ENCODE measurements around the gene TRDN.

DNA sequence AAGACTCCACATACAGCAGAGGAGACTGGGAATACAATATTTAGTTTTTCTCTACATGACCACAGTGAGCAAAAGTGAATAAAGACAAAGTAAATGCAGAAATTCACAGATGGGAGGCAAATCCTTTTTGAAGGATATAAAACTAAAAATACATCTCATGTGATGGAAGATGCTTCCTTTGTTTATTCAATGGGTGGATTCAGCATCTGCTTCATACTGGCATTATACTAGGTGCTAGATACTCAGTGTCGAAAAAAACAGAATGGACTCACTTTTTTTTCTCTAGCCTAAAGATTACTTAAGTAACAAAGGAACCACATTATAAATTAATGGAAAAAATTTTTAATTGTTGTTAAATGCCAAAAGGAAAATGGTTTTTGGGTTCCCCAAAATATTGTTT is 216.2 kb downstream of the TRDN start:
- TF ChIP-seq, protein P1, sequence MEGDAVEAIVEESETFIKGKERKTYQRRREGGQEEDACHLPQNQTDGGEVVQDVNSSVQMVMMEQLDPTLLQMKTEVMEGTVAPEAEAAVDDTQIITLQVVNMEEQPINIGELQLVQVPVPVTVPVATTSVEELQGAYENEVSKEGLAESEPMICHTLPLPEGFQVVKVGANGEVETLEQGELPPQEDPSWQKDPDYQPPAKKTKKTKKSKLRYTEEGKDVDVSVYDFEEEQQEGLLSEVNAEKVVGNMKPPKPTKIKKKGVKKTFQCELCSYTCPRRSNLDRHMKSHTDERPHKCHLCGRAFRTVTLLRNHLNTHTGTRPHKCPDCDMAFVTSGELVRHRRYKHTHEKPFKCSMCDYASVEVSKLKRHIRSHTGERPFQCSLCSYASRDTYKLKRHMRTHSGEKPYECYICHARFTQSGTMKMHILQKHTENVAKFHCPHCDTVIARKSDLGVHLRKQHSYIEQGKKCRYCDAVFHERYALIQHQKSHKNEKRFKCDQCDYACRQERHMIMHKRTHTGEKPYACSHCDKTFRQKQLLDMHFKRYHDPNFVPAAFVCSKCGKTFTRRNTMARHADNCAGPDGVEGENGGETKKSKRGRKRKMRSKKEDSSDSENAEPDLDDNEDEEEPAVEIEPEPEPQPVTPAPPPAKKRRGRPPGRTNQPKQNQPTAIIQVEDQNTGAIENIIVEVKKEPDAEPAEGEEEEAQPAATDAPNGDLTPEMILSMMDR (IDR thresholded peaks at IDR 0.05; ENCODE audit: borderline replicate concordance, extremely low read depth, low read length, poor library complexity, severe bottlenecking), result no peak
- no peak for TF ChIP-seq EZH2 (IDR thresholded peaks at IDR 0.05; ENCODE audit: borderline replicate concordance, low read depth, low read length, severe bottlenecking)
